ENCODE results near the gene ADRA2C. TPM values are rescaled to one million over a fixed set of nuclear protein-coding genes. Genes with fewer than 3 reads are reported as not detected.

Gene ADRA2C
- total RNA-seq, 3 donors from 2014 or later = not detected

DNA sequence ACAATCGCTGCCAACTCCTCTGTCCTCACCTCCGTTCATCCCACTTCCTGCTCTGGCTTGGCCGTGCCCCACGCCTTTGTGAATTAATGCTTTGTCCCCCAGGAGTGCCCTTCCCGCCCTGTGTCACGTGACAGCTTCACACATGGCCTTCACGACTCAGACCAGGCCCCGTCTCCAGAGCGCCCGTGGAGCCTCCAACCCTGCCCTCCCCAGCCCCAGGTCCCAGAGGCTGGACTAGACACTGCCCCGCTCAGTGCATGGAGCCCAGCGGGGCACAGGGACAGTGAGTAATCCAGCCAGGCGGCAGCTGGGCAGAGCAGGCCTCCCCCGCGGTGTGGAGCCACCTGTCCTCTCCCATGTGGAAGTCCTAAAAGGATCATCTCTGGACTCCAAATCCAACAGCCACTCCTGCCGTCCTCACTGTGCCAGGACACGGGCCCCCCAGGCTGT, 7.4 kb downstream of the ADRA2C start:
- ATAC-seq (no peak), DNase-seq (no peak)
- no peaks in the 10 kb centered on the region for H3K36me3 Mint-ChIP-seq (ENCODE audit: insufficient read depth)
- H3K4me3 Mint-ChIP-seq = no peak overlapping the region
- peaks cover 26% of the 10 kb centered on the region for H3K27me3 Mint-ChIP-seq (ENCODE audit: low read depth)
- H3K9me3 Mint-ChIP-seq = no peaks in the 10 kb centered on the region
- no peaks in the 10 kb centered on the region for H3K4me1 Mint-ChIP-seq (ENCODE audit: low read depth)

DNA sequence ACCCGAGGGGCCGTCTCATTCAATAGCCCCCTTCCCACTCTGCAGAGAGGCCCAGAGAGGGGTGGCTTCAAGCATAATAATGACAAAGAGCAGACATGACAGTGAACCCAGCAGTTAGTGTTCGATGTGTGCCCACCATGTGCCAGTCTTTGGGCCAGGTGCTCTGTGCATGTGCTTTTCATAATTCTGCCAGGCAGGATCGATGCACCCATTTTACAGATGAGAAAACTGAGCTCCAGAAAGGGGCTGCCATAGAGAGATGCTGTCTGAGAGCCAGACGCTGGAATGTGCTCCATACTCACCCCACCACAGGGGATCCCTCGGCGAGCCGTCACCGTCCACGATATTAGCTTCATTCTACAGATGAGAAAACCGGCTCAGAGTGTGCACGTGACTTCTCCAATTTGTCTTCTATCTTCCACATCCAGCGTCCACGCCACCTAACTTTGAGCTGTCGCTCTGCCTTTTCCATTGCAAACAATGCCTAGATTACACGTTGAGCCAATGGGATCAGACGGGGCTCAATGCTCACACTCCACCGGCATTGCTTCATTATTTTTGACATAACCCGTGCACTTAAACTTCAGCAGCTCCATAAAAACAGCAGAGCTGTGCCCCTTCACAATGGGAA, 8.2 kb downstream of the ADRA2C start:
- no peak for ATAC-seq
- no peak overlapping the region for H3K4me3 Mint-ChIP-seq
- no peaks in the 10 kb centered on the region for H3K9me3 Mint-ChIP-seq

DNA sequence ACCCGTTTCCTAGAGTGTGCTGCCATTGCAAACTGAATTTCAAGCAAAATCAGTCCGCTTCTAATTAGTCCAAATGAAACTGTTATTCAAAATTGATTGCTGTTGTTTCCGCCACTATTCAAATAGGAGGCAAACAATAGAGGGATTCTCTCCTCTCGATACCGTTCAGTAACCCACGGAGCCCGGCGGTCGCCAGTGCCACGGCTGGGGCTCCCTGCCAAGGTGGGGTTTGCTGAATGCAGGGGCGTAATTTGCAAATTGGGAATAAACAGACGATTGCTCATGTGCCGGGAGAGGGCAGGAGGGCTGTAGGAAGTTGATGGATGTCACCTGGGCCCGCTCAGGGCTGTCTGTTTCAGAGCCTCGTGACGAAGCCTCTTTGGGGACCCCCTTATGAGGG, 8.8 kb downstream of the ADRA2C start:
- DNase-seq (no peak), ATAC-seq (no peak)
- H3K27me3 Mint-ChIP-seq (ENCODE audit: low read depth) = peaks cover 13% of the 10 kb centered on the region
- no peaks in the 10 kb centered on the region for H3K9me3 Mint-ChIP-seq
- H3K4me3 Mint-ChIP-seq = no peak overlapping the region
- H3K4me1 Mint-ChIP-seq (ENCODE audit: low read depth) = no peaks in the 10 kb centered on the region
- no peaks in the 10 kb centered on the region for H3K36me3 Mint-ChIP-seq (ENCODE audit: insufficient read depth)

More for the DNA sequence above, 8.2 kb downstream of the ADRA2C start:
- H3K36me3 Mint-ChIP-seq (ENCODE audit: insufficient read depth) = no peaks in the 10 kb centered on the region
- H3K27me3 Mint-ChIP-seq (ENCODE audit: low read depth) = peaks cover 19% of the 10 kb centered on the region
- no peak for DNase-seq
- H3K4me1 Mint-ChIP-seq (ENCODE audit: low read depth) = no peaks in the 10 kb centered on the region

DNA sequence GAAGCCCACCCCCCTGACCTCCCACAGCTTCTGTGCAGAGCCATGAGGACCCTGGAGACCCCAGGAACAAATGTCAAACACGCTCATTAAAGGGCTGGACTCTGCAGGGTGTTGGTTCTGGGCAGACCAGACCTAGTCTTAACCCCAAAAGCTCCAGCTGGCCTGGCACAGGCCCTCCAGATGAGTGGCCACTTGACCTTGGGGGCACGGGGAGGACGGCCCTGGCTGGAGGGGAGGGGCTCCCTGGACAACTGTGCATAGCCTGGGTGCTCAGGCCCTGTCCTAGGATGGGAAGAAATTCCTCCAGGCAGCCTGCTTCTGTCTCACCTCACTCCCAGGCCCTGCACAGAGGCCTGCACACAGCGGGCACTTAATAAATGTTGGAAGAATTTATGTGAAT, 9.4 kb downstream of the ADRA2C start:
- Mint-ChIP-seq H3K36me3 (ENCODE audit: insufficient read depth) (no peaks in the 10 kb centered on the region), H3K9me3 (no peaks in the 10 kb centered on the region), H3K4me1 (ENCODE audit: low read depth) (no peaks in the 10 kb centered on the region), H3K27me3 (ENCODE audit: low read depth) (peaks cover 8% of the 10 kb centered on the region), H3K4me3 (no peak overlapping the region)
- ATAC-seq = no peak
- no peak for DNase-seq

DNA sequence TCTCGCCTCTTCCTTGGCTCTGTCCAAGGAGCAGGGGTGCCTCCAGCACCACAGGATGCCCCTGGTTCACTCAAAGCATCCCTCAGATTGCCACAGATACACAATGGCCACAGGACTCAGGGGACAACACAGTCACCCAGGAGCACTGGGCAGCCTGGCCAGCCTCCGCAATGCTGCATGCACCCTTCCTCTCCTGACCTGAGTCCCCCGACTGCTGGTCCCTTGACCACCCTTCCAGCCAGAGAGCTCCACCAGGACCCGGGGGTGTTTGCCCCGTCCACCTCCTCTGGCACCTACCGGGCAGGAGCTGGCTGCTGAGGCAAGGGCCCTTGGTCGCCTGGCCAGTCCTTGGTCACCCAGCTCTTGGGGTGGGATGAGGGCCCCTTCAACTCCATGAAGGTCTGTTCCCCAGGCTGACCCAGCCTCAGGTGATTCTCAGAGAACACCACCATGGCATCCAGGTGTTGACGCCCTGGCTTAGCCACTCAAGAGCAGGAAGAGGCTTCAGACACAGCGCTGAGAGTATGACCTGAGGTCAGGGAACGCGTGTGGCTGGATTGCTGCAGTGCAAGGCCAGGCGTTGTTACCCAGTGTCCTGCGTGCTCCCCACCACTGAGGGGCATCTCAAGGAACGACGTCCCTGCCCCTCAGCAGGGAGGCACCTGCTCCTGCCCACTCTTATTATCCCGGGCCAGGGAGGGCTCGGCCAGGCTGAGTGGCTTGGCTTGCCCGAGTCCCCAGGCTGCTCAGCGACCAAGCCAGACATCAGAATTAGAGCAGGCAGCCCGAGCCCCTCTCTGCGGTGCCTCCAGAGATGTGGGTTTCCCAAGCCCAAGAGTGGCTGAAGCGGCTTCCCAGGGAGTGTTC, 10.2 kb downstream of the ADRA2C start:
- Mint-ChIP-seq H3K4me1 (ENCODE audit: low read depth) (no peaks in the 10 kb centered on the region), H3K4me3 (no peak overlapping the region), H3K36me3 (ENCODE audit: insufficient read depth) (no peaks in the 10 kb centered on the region), H3K27me3 (ENCODE audit: low read depth) (peaks cover 6% of the 10 kb centered on the region), H3K9me3 (no peaks in the 10 kb centered on the region)
- ATAC-seq = no peak
- DNase-seq = no peak

DNA sequence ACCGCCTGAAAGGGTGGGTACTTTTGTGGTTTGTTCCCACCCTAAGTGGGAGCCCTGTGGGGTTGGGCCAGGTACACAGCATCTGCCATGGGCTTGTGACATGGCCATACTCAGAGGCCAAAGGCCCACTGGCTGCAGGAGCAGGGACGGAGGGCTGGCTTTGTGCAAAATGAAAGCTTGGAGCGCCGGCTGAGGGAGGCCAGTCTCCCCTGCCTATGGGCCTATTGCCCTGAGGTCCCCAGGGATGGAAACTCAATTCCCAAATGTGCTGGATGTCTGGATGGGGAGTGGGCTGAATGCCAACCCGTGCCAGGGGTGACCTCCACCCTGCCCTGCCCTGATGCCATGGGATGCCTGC, 10.8 kb downstream of the ADRA2C start:
- H3K4me1 Mint-ChIP-seq (ENCODE audit: low read depth) = no peaks in the 10 kb centered on the region
- ATAC-seq = no peak
- no peaks in the 10 kb centered on the region for H3K36me3 Mint-ChIP-seq (ENCODE audit: insufficient read depth)
- no peak overlapping the region for H3K4me3 Mint-ChIP-seq
- no peaks in the 10 kb centered on the region for H3K9me3 Mint-ChIP-seq
- H3K27me3 Mint-ChIP-seq (ENCODE audit: low read depth) = peaks cover 2% of the 10 kb centered on the region
- DNase-seq = no peak

DNA sequence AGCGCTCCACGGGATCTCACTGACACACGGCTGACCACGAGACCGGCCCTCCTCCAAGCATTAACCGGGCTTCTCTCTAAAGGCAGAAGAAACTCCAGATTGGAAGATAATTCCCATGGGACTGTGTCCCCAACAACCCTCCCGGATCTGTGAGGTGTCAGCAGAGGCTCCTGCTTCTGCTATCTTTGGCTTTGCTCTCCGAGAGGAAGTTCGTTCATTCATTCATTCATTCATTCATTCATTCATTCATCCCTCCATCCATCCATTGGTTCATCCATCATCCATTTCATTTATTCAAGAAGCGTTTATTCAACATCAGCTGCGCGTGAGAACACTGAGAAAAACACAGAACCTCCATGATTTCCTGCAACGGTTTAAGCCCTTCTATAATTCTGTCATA, 11.5 kb downstream of the ADRA2C start:
- Mint-ChIP-seq H3K36me3 (ENCODE audit: insufficient read depth) (no peaks in the 10 kb centered on the region), H3K9me3 (no peaks in the 10 kb centered on the region), H3K27me3 (ENCODE audit: low read depth) (peaks cover 2% of the 10 kb centered on the region)

DNA sequence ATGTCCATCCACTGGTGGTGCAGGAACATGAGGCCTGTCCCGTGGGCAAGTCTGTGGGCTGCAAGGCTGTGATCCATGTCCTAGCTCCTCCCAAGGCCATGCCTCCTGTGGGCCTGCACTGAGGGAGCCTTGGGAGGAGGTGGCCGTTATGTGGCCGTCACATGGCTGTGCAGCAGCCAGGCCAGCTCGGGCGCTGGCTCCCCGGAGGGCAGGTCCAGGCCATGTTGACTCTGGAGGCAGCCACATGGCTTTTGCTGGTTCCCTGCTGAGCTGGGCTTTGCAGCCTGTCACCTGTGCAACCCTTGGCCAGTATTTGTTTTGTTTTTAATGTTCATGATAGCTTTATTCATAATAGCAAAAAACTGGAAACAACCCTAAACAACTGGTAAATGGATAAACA, 13.3 kb downstream of the ADRA2C start:
- Mint-ChIP-seq H3K4me3 (no peak overlapping the region), H3K4me1 (ENCODE audit: low read depth) (no peaks in the 10 kb centered on the region), H3K9me3 (no peaks in the 10 kb centered on the region), H3K27me3 (ENCODE audit: low read depth) (peaks cover 4% of the 10 kb centered on the region), H3K36me3 (ENCODE audit: insufficient read depth) (no peaks in the 10 kb centered on the region)
- DNase-seq = no peak
- ATAC-seq = no peak

More for the DNA sequence above, 11.5 kb downstream of the ADRA2C start:
- Mint-ChIP-seq H3K4me1 (ENCODE audit: low read depth) (no peaks in the 10 kb centered on the region), H3K4me3 (no peak overlapping the region)
- DNase-seq (no peak), ATAC-seq (no peak)

DNA sequence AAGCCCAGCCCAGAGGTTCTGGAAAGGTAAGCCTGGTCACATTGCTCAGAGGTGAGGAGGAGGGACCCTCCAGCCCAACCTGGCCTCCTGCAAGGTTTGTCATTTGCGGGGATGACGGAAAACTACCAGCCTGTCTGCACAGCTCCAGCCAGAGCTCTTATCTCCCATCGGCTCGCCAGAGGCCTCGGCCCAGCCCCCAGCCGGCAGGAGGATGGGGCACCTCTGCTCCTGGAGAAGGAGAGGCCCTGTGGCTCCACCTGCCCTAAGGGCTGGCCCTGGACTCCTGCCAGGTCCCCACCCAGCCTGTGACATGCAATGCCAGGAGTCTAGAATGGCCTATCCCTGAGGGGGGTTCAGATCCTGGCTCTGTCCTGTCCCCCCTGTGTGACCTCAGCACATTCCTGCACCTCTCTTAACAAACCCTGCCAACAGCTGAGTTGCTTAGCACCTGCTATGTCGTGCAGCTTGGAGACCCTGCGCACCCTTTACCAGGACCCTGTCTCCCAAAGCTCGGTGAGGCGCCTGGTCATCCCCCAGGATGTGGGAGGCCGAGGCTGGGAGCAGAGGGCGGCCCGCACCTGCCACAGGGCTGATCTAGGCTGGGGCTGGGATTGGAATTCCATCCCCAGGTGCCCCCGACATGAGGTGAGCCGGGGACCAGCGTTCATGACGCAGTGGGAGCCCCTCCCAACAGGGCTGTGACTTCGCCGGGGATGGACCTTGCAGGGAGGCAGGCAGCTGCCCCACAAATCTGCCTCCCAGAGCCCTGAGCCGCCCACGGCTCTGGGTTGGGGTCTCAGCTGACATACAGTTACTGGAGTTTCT, 14.4 kb downstream of the ADRA2C start:
- Mint-ChIP-seq H3K27me3 (ENCODE audit: low read depth) (peaks cover 4% of the 10 kb centered on the region), H3K9me3 (no peaks in the 10 kb centered on the region), H3K4me3 (no peak overlapping the region), H3K36me3 (ENCODE audit: insufficient read depth) (no peaks in the 10 kb centered on the region), H3K4me1 (ENCODE audit: low read depth) (no peaks in the 10 kb centered on the region)
- DNase-seq = no peak
- peak in 1 of 2 donors; percentile 11 for ATAC-seq

DNA sequence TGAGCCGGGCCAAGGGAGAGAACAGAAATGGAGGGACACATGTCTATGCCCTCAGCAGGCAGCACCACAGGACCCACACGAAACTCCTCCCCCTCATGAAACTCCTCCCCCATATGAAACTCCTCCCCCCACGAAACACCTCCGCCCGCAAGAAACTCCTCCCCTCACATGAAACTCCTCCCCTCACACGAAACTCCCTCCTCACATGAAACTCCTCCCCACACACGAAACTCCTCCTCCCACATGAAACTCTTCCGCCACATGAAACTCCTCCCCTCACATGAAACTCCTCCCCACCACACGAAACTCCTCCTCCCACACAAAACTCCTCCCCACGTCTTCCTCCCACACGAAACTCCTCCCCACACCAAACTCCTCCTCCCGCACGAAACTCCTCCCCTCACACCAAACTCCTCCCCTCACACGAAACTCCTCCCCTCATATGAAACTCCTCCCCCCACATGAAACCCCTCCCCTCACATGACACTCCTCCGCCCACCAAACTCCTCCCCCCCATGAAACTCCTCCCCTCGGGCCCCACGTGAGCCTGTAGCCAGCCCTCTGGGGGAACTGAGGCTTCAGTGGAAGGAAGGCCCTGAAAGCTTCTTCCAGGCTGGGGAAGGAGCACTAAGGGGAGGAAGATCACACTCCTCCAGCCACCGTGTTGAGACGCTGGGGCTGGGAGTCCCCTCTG, 15.2 kb downstream of the ADRA2C start:
- Mint-ChIP-seq H3K9me3 (no peaks in the 10 kb centered on the region), H3K27me3 (ENCODE audit: low read depth) (peaks cover 4% of the 10 kb centered on the region), H3K4me3 (no peak overlapping the region), H3K4me1 (ENCODE audit: low read depth) (no peaks in the 10 kb centered on the region), H3K36me3 (ENCODE audit: insufficient read depth) (no peaks in the 10 kb centered on the region)
- DNase-seq = no peak
- ATAC-seq = peak in 1 of 2 donors; percentile 15

DNA sequence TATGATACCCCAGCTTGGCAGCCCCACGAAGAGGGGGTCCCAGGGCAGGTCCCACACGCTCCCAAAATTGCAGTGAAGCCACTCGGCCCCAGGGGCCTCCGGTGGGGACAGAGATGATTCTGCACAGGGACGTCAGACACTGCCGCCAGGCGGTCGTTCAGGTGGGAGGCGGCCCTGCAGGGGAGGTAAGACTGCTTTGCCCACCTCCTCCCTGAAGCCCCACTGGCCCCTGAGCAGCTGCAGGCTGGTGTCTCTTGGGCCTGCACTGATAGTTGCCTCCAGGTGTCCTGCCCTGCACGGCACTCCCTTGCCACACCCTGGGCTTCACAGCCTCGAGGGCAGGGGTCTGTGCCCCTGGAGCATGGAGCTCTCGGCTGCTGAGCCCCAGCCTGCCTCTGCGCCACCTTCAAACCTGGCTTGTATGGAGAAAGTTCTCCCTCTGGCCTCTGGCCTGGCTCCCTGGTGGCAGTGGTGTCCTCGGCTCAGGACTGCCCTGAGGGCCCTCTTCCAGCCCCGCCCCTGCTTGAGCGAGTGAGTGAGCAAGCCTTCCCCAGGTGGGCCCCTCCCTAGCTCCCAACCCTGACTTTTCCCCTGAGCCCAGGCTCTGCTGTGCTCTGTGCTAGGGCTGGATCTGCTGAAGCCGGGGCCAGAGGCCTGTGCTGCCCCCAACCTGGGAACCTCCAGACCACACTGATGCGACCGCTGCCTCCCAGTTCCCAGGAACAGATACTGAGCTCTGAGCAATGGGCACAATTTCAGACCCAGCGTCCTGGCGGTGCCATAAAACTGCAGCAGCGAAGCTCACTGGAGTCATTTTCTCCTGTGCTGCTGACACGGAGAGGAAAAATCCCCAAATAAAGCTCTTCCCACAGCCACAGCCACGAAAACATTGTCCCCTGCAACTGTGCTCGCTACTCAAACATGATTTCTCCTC, 16.1 kb downstream of the ADRA2C start:
- no peaks in the 10 kb centered on the region for H3K9me3 Mint-ChIP-seq
- H3K4me1 Mint-ChIP-seq (ENCODE audit: low read depth) = no peaks in the 10 kb centered on the region
- DNase-seq (no peak), ATAC-seq (no peak)
- no peaks in the 10 kb centered on the region for H3K36me3 Mint-ChIP-seq (ENCODE audit: insufficient read depth)
- no peak overlapping the region for H3K4me3 Mint-ChIP-seq
- peaks cover 4% of the 10 kb centered on the region for H3K27me3 Mint-ChIP-seq (ENCODE audit: low read depth)

DNA sequence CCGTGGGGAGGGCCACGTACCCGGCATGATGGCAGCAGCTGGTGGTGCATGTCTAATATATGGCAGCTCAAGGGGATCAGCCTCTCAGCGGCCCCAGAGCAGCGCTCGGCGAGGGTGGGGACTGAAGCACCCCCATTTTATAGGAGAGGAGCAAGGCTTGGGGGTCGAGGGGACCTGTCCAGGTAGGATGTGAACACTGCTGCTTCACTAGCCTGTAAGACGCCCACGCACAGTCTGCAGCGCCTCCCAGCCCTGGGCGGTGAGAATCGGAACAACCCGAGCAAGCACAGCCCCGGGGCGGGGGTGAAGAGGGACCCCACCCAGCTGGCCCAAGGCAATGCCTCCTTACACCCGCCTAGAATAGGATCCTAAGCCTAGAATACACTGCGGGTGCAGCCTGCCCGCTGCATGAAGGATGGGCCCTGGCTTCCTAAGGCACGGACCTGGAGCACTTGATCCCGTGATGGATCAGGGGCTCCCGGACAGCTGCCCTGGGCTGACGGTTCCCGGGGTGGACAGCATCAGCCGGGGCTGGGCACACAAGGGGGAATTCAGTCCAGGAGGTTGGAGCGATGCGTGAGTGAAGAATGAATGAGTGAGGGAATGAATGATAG, 17.6 kb downstream of the ADRA2C start:
- no peaks in the 10 kb centered on the region for H3K9me3 Mint-ChIP-seq
- DNase-seq (no peak), ATAC-seq (no peak)
- no peaks in the 10 kb centered on the region for H3K36me3 Mint-ChIP-seq (ENCODE audit: insufficient read depth)
- H3K4me3 Mint-ChIP-seq = no peak overlapping the region
- peaks cover 6% of the 10 kb centered on the region for H3K27me3 Mint-ChIP-seq (ENCODE audit: low read depth)
- no peaks in the 10 kb centered on the region for H3K4me1 Mint-ChIP-seq (ENCODE audit: low read depth)
